Spleen (tissue), 11 donors: ENCODE results near the gene SUSD3. TPM values are rescaled to one million over a fixed set of nuclear protein-coding genes. Genes with fewer than 3 reads are reported as not detected.
A peak's percentile ranks its signal among the peaks of the same experiment; 100 is the strongest.

ENCODE experiments used
- DNase-seq: peaks from one replicate; pipeline ENCODE4 v3.0.0-alpha.2; 2020
- H3K27ac ChIP-seq, 8 donors: fragments of 200-600 bp; sonication (generic) in 7 of 8; 1 replicate in 4 of 8; 2 replicates in 4 of 8; pipeline versions ENCODE4 v1.5.0 to v1.8.0; 2016 to 2021; ENCODE audit warnings: inconsistent platforms in 4 of 8, mild to moderate bottlenecking in 4 of 8, moderate library complexity in 1 of 8
- H3K27me3 ChIP-seq, 7 donors: fragments of 200-600 bp; sonication (generic) in 6 of 7; replicated peaks in 1 of 7; 1 replicate in 4 of 7; 2 replicates in 3 of 7; pipeline versions ENCODE4 v1.5.0 to v1.8.0; 2016 to 2021; ENCODE audit warnings: inconsistent platforms in 3 of 7, mild to moderate bottlenecking in 1 of 7
- H3K36me3 ChIP-seq, 6 donors: fragments of 200-600 bp; sonication (generic) in 5 of 6; 1 replicate in 4 of 6; 2 replicates in 2 of 6; pipeline versions ENCODE4 v1.5.0 to v1.8.0; 2016 to 2021; ENCODE audit warnings: inconsistent platforms in 2 of 6
- H3K4me1 ChIP-seq, 6 donors: fragments of 200-600 bp; sonication (generic) in 5 of 6; 1 replicate in 3 of 6; 2 replicates in 3 of 6; pipeline versions ENCODE4 v1.5.0 to v1.8.0; 2016 to 2021; ENCODE audit warnings: inconsistent platforms in 3 of 6
- H3K4me3 ChIP-seq, 8 donors: fragments of 200-600 bp; sonication (generic) in 7 of 8; 1 replicate in 4 of 8; 2 replicates in 4 of 8; pipeline versions ENCODE4 v1.5.0 to v1.8.0; 2016 to 2021; ENCODE audit warnings: inconsistent platforms in 4 of 8, mild to moderate bottlenecking in 4 of 8, moderate library complexity in 2 of 8
- H3K9me3 ChIP-seq, 8 donors: fragments of 200-600 bp; sonication (generic) in 7 of 8; 1 replicate in 4 of 8; 2 replicates in 4 of 8; pipeline versions ENCODE4 v1.5.0 to v1.8.0; 2016 to 2021; ENCODE audit warnings: inconsistent platforms in 4 of 8
- CTCF ChIP-seq, 11 experiments: fragments of 200-600 bp in 7 of 11; fragments of 450-650 bp in 4 of 11; sonication (generic) in 4 of 11; IDR thresholded peaks in 8 of 11; conservative IDR thresholded peaks in 3 of 11; 1 replicate in 7 of 11; 2 replicates in 4 of 11; pipeline versions ENCODE4 v1.4.0 to v1.8.0; 2016 to 2021; ENCODE audit warnings: antibody characterized with exemption in 11 of 11, inconsistent platforms in 4 of 11, mild to moderate bottlenecking in 1 of 11
- POLR2A ChIP-seq, 3 donors: fragments of 450-650 bp; IDR thresholded peaks; one replicate each; pipeline ENCODE4 v1.5.1; 2017; ENCODE audit warnings: antibody characterized with exemption in 3 of 3, mild to moderate bottlenecking in 1 of 3
- POLR2AphosphoS5 ChIP-seq, 3 donors: sonication (generic); formaldehyde crosslinking; IDR thresholded peaks; one replicate each; pipeline ENCODE4 v1.5.1; 2017; ENCODE audit warnings: antibody characterized with exemption in 3 of 3
- WGBS, 5 donors: extraction: QIAGEN DNeasy Blood & Tissue Kit in 3 of 5; methylation state at CpG; one replicate each; pipeline versions ENCODE4 v1.1.5 to v1.1.7; 2013 to 2018; 5-methylcytosine and 5-hydroxymethylcytosine counted together
- intact Hi-C: fragments of 100-400 bp; cut with DNase I; formaldehyde crosslinking; loops from one replicate; pipeline ENCODE4 v1.15.0; 2023; ENCODE audit warnings: low total_unique reads
- polyA plus RNA-seq, 3 donors: library from polyadenylated mRNA; stranded (reverse); fragments of 200-250 nt; gene quantifications; one replicate each; pipeline ENCODE4 v1.2.1, GENCODE V29; 2013
- total RNA-seq, 7 donors: library from RNA; depleted of rRNA in 3 of 7; stranded (reverse); fragments of >200 nt in 3 of 7; fragmentation: NEBNext Ultra II Directional in 4 of 7; extraction: Animal tissue kit (Norgen Biotek cat#: 25700) in 4 of 7; gene quantifications; one replicate each; pipeline versions ENCODE4 v1.1.0 to v1.2.1, GENCODE V29; 2016 to 2021
- donor health status: healthy with polysubstance abuse.
- donor health status: DM: no; HTN: no; CAD: no; lungs with moderate emphysema.
- donor health status: DM: no; HTN: no; CAD: no.
- donor health status: Bipolar disorder and iron deficiency.
- donor health status: healthy.
- donor health status: DM: no; HTN: no; CAD: no.
- donor health status: DM: yes; HTN: yes; CAD: no.

SUSD3 gene
- total and polyA plus RNA-seq, 10 donors: 27.6 to 68.8 (median 48.3) TPM

DNA sequence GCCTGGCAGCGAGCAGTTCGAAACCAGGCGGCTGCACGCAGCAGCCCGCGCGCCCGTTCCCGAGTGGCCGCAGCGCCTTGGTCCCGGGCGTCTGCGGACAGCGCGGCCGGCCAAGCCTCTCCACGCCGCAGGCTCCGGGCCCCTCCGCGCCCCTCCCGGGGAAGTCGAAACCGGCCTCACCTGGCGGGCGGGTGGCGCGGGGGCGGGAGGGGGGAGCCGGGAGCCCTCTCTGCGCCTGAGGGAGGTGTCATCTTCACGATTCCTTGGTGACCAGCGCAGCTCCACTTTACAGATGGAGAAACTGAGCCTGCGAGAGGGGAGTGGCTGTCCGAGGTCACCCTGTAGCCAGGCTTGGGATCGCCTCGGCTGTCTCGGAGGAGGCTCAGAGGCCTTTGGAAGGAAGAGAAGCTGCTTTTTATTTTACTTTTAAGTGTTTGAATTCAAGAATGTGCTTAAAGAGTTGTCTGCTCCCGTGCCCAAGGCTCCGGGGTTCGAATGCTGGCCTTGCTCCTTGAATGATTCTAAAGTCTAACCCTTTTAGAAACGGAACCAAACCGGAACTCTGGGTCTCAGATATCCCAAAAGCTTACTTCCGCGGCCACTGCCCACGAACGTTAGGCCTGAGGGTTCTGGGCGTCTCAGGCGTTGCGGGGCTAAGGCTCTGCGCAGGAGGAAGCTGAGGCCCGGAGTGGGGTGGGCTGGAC lies 662 bp downstream of the SUSD3 start:
- intact Hi-C loops: loop anchor here (10.0 kb wide), 1 partner anchor 54 kb away; no protein-coding TSS in a partner anchor
- no peak for TF ChIP-seq CTCF (IDR thresholded peaks at IDR 0.05 in 8 of 11, conservative IDR thresholded peaks at IDR 0.05 in 3 of 11)
- no peak for TF ChIP-seq POLR2A (IDR thresholded peaks at IDR 0.05)
- TF ChIP-seq POLR2AphosphoS5 (IDR thresholded peaks at IDR 0.05): peak; percentile 55 to 70 (median 67)
- Histone ChIP-seq H3K36me3 (peaks cover 0 to 6% (median 0%) of the 10 kb centered on the region in 6 donors), H3K4me1 (peaks cover 44 to 96% (median 71%) of the 10 kb centered on the region in 6 donors), H3K4me3 (peak overlapping the region; percentile 40 to 88 (median 60)), H3K9me3 (no peaks in the 10 kb centered on the region), H3K27ac (peak overlapping the region; percentile 85 to 98 (median 93)), H3K27me3 (no peaks in the 10 kb centered on the region)
- WGBS, 5 donors: 0 to 7% (median 2%) methylated on average over 12 to 53 of the region's 53 CpGs
- DNase-seq: peak; percentile 89

DNA sequence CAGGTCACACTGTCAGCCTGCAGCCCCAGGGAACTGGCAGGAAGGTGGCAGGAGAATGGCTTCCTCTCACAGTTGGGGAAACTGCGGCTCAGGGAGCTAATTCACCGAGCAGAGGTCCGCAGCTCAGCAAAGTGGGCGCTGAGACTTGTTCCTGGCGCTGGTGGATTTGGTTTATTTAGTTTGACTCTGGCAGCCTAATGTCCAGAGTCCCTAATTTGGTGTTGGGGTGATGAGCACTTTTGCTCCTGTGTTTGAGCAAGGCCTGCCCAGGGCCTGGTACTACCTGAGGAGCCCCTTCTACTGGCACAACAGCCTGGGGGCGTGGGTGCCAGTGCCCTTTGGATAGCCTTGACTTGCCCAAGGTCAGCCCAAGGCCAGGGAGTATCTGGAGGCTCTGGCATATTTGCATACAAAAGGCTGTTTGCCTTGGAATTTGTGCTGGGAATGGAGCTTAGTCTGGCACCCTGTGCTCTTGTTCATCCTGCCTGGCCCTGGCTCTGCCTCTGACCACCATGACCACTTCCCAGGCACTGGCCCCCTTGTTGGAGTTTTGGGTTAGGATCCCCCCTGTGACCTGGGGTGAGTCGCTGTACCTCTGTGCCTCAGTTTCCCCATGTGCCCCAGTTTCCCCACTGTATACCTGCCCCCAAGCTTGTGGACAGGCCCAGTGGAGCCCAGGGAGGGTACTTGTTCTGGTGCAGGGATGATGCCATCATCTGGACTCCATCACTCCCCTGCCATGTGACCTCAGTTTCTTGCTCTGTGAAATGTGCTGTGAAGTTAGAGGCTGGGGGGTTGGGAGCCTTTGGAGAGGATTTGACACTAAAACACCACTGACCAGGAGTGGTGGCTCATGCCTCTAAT lies 1.4 kb downstream of the SUSD3 start:
- Histone ChIP-seq H3K4me3 (peak overlapping the region; percentile 40 to 88 (median 60)), H3K36me3 (peaks cover 0 to 11% (median 0%) of the 10 kb centered on the region in 6 donors), H3K27me3 (no peaks in the 10 kb centered on the region), H3K9me3 (no peaks in the 10 kb centered on the region), H3K27ac (peak overlapping the region; percentile 85 to 98 (median 93)), H3K4me1 (peaks cover 47 to 96% (median 73%) of the 10 kb centered on the region in 6 donors)
- intact Hi-C loops: loop anchor here (10.0 kb wide), 1 partner anchor 55 kb away; no protein-coding TSS in a partner anchor
- DNase-seq: no peak
- 25 to 41% (median 33%) methylated on average over 4 to 7 of the region's 7 CpGs for WGBS, 5 donors
- TF ChIP-seq POLR2A (IDR thresholded peaks at IDR 0.05) (no peak), CTCF (IDR thresholded peaks at IDR 0.05 in 8 of 11, conservative IDR thresholded peaks at IDR 0.05 in 3 of 11) (no peak), POLR2AphosphoS5 (IDR thresholded peaks at IDR 0.05) (no peak)

DNA sequence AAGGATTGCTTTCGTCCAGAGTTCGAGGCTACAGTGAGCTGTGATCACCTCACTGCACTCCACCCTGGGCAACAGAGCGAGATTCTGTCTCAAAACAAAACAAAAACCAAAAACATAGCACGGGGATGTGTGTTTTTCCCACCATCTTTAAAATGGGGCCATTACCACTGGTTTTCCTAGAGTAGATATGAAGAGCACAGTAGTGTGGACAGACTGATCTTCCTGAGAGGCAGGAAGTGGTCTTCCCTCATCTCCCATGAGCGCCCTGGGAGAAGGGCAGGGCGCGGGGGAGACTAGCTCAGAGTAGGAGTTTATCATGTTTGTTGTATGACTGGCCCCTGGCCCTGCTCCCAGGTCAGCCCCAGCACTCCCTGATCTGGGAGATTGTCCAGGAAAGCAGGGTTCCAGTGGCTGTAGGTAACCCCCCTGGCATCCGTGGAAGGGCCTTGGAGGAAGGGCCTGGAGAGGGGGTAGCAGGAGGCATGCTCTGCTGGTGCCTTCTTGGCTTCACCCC lies 2.3 kb downstream of the SUSD3 start:
- H3K27ac ChIP-seq: peak overlapping the region; percentile 74 to 98 (median 93)
- TF ChIP-seq POLR2AphosphoS5 (IDR thresholded peaks at IDR 0.05) (peak in 2 of 3 donors; percentile 43 to 47), POLR2A (IDR thresholded peaks at IDR 0.05) (no peak)
- intact Hi-C loops: no loop called here
- H3K36me3 ChIP-seq: peaks cover 0 to 20% (median 0%) of the 10 kb centered on the region in 6 donors
- no peaks in the 10 kb centered on the region for H3K9me3 ChIP-seq
- no peak for DNase-seq
- no peaks in the 10 kb centered on the region for H3K27me3 ChIP-seq
- WGBS, 5 donors: 48 to 68% (median 66%) methylated on average over 6 to 8 of the region's 8 CpGs
- H3K4me1 ChIP-seq: peaks cover 55 to 96% (median 81%) of the 10 kb centered on the region in 6 donors
- peak overlapping the region in 3 of 8 donors; percentile 61 to 88 (median 70) for H3K4me3 ChIP-seq

GRCh38 chr9:93061260-93061751 lies 2.8 kb downstream of the SUSD3 start:
- H3K27ac ChIP-seq: peak overlapping the region; percentile 74 to 98 (median 93)
- WGBS, 5 donors: 72 to 88% (median 85%) methylated on average over 4 of the region's 4 CpGs
- peaks cover 0 to 24% (median 0%) of the 10 kb centered on the region in 6 donors for H3K36me3 ChIP-seq
- no peaks in the 10 kb centered on the region for H3K9me3 ChIP-seq
- intact Hi-C loops: no loop called here
- no peak for DNase-seq
- peaks cover 55 to 97% (median 83%) of the 10 kb centered on the region in 6 donors for H3K4me1 ChIP-seq
- TF ChIP-seq CTCF (IDR thresholded peaks at IDR 0.05 in 8 of 11, conservative IDR thresholded peaks at IDR 0.05 in 3 of 11): no peak
- TF ChIP-seq POLR2A (IDR thresholded peaks at IDR 0.05): no peak
- no peak for TF ChIP-seq POLR2AphosphoS5 (IDR thresholded peaks at IDR 0.05)
- no peaks in the 10 kb centered on the region for H3K27me3 ChIP-seq
- H3K4me3 ChIP-seq: peak overlapping the region in 2 of 8 donors; percentile 70 to 88
